Sigmoid colon (tissue), 7 donors: ENCODE data around the gene HDGFL2. TPM values are rescaled to one million over a fixed set of nuclear protein-coding genes. Genes with fewer than 3 reads are reported as not detected.

ENCODE experiments used
- DNase-seq: peaks from one replicate; pipeline ENCODE4 v3.0.0-alpha.2; 2019
- H3K27ac ChIP-seq, 4 donors: fragments of 200-600 bp; sonication (generic); one replicate each; pipeline ENCODE4 v1.5.1; 2016 to 2019; ENCODE audit warnings: mild to moderate bottlenecking in 1 of 4
- H3K27me3 ChIP-seq, 3 donors: fragments of 200-600 bp; sonication (generic); one replicate each; pipeline ENCODE4 v1.5.1; 2019; ENCODE audit warnings: mild to moderate bottlenecking in 1 of 3
- H3K36me3 ChIP-seq, 4 donors: fragments of 200-600 bp; sonication (generic); one replicate each; pipeline ENCODE4 v1.5.1; 2016 to 2019
- H3K4me1 ChIP-seq, 4 donors: fragments of 200-600 bp; sonication (generic); one replicate each; pipeline ENCODE4 v1.5.1; 2017 to 2019
- H3K4me3 ChIP-seq, 4 donors: fragments of 200-600 bp; sonication (generic); one replicate each; pipeline ENCODE4 v1.5.1; 2017 to 2019; ENCODE audit warnings: mild to moderate bottlenecking in 2 of 4, moderate library complexity in 1 of 4
- H3K9me3 ChIP-seq, 4 donors: fragments of 200-600 bp in 3 of 4; sonication (generic) in 3 of 4; one replicate each; pipeline versions ENCODE4 v1.5.1 to v1.6.1; 2013 to 2019
- EP300 ChIP-seq, 4 donors: sonication (generic); formaldehyde crosslinking; IDR thresholded peaks; one replicate each; pipeline ENCODE4 v1.6.1; 2017; ENCODE audit warnings: antibody characterized with exemption in 4 of 4
- POLR2A ChIP-seq, 2 donors: fragments of 450-650 bp; IDR thresholded peaks; one replicate each; pipeline ENCODE4 v1.6.1; 2016; ENCODE audit warnings: antibody characterized with exemption in 2 of 2, mild to moderate bottlenecking in 2 of 2, moderate library complexity in 2 of 2
- POLR2AphosphoS5 ChIP-seq, 4 donors: sonication (generic); formaldehyde crosslinking; IDR thresholded peaks; one replicate each; pipeline ENCODE4 v1.6.1; 2017; ENCODE audit warnings: antibody characterized with exemption in 4 of 4
- WGBS, 2 donors: extraction: QIAGEN DNeasy Blood & Tissue Kit; methylation state at CpG; one replicate each; pipeline ENCODE4 v1.1.7; 2013; 5-methylcytosine and 5-hydroxymethylcytosine counted together
- intact Hi-C: fragments of 100-400 bp; cut with DNase I; formaldehyde crosslinking; loops from one replicate; pipeline ENCODE4 v1.15.1; 2023
- polyA plus RNA-seq, 3 donors: library from polyadenylated mRNA; stranded (reverse); fragments of 200-250 nt; gene quantifications; one replicate each; pipeline ENCODE4 v1.2.3, GENCODE V29; 2013
- total RNA-seq, 4 donors: library from RNA; depleted of rRNA; stranded (reverse); fragments of >200 nt; gene quantifications; one replicate each; pipeline ENCODE4 v1.1.0, GENCODE V29; 2016
- TF ChIP-seq, protein P1 (sequence below), 4 experiments: fragments of 450-650 bp in 3 of 4; fragments of 200-600 bp in 1 of 4; IDR thresholded peaks; one replicate each; pipeline ENCODE4 v1.5.1; 2016 to 2019; ENCODE audit warnings: antibody characterized with exemption in 4 of 4, mild to moderate bottlenecking in 3 of 4, moderate library complexity in 2 of 4
- donor health status: healthy with polysubstance abuse.
- donor health status: Bipolar disorder and iron deficiency.
- donor health status: healthy.

Gene HDGFL2
- total and polyA plus RNA-seq, 7 donors = 19.8 to 78.2 (median 39.2) TPM

DNA sequence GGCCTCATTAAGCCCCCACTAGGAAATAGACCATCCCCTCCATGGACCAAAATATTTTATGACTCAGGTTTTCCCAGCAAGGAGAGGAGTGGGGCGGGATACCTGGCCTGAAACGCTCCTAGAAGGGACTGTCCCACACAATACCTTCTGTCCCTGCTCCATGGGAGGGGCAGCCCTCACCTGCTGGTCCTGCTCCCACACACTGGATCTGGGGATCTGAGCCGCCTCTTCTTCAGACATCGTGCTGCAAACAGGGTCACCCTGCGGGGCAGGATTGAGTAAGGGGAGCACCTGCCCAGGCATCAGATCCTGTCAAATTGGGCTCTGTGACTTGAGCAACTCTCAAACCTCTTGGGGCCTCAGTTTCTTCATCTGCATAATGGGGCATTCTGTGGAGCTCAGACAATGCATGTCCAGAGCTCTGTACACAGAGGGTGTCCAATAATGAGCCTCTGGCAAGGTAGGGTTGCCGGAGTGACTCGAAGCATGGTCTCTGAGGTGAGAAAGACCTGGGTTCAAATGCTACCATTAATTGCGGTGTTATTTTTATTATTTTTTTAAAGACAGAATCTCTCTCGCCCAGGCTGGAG is 61.8 kb downstream of the HDGFL2 start:
- TF ChIP-seq EP300 (IDR thresholded peaks at IDR 0.05) (no peak), POLR2A (IDR thresholded peaks at IDR 0.05) (no peak), POLR2AphosphoS5 (IDR thresholded peaks at IDR 0.05) (no peak)
- TF ChIP-seq, protein P1, sequence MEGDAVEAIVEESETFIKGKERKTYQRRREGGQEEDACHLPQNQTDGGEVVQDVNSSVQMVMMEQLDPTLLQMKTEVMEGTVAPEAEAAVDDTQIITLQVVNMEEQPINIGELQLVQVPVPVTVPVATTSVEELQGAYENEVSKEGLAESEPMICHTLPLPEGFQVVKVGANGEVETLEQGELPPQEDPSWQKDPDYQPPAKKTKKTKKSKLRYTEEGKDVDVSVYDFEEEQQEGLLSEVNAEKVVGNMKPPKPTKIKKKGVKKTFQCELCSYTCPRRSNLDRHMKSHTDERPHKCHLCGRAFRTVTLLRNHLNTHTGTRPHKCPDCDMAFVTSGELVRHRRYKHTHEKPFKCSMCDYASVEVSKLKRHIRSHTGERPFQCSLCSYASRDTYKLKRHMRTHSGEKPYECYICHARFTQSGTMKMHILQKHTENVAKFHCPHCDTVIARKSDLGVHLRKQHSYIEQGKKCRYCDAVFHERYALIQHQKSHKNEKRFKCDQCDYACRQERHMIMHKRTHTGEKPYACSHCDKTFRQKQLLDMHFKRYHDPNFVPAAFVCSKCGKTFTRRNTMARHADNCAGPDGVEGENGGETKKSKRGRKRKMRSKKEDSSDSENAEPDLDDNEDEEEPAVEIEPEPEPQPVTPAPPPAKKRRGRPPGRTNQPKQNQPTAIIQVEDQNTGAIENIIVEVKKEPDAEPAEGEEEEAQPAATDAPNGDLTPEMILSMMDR (IDR thresholded peaks at IDR 0.05) = no peak
- no peak overlapping the region for H3K27ac ChIP-seq
- no peaks in the 10 kb centered on the region for H3K9me3 ChIP-seq
- intact Hi-C loops = no loop called here
- no peak for DNase-seq
- H3K4me1 ChIP-seq = peaks cover 0 to 13% (median 11%) of the 10 kb centered on the region in 4 donors
- no peaks in the 10 kb centered on the region for H3K36me3 ChIP-seq
- no peak overlapping the region for H3K4me3 ChIP-seq
- WGBS, 2 donors = 63 to 79% methylated on average over 9 of the region's 9 CpGs
- H3K27me3 ChIP-seq = peaks cover 0 to 13% (median 4%) of the 10 kb centered on the region in 3 donors

DNA sequence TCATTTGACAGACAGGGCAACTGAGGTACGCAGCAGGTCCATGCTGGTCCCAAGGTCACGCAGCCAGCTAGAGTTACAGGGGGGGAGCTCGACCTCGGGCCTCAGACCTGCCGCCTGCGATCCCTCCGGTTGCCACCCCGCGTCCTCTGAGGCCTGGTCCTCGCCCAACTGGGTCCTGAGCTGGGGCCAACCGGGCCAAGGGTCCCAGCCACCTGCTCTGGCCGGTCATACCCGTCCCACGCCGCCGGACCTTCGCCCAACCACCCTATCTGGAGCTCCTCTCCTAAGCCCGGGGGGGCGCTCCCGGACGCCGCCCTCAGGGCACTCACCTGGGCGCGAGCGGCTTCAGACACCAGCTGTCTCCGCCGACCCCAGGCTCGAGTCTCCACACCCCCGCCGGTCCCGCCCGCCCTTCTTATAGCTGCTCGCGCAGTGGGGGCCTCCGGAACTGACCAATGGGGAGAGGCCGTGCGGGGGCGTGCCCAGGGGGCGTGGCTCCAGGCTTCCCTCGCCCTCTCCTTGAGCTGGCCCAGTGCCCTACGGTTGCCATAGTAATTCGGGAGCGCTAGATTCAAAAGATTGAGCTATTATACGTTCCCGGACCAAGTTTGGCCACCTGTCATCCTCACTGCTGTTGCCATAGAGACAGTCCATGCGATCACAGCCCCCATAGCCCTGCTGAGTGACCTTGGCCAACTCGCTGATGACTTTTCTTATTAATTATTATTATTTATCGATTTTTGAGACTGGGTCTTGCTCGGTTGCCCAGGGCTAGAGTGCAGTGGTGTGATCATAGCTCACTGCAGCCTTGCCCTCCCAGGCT is 63.0 kb downstream of the HDGFL2 start, which contains the start of gene PLIN5:
TSS of gene PLIN5 (minus strand) at position 389 of the 823 bp plus-strand sequence. CDS start 1,150 bp downstream, outside the sequence.
- intact Hi-C loops = no loop called here
- Histone ChIP-seq H3K27me3 (peaks cover 0 to 13% (median 4%) of the 10 kb centered on the region in 3 donors), H3K4me3 (peak within 1 kb of the TSS in 3 of 4 donors; percentile 21 to 45 (median 23)), H3K9me3 (no peaks in the 10 kb centered on the region), H3K36me3 (no peaks in the 10 kb centered on the region), H3K4me1 (peaks cover 0 to 13% (median 11%) of the 10 kb centered on the region in 4 donors), H3K27ac (no peak within 1 kb of the TSS)
- 4 to 17% methylated on average over 49 of the region's 49 CpGs for WGBS, 2 donors
- peak; percentile 84 for DNase-seq
- TF ChIP-seq POLR2AphosphoS5 (IDR thresholded peaks at IDR 0.05) (no peak), POLR2A (IDR thresholded peaks at IDR 0.05) (no peak), EP300 (IDR thresholded peaks at IDR 0.05) (no peak)
- TF ChIP-seq, protein P1 (IDR thresholded peaks at IDR 0.05) = no peak

DNA sequence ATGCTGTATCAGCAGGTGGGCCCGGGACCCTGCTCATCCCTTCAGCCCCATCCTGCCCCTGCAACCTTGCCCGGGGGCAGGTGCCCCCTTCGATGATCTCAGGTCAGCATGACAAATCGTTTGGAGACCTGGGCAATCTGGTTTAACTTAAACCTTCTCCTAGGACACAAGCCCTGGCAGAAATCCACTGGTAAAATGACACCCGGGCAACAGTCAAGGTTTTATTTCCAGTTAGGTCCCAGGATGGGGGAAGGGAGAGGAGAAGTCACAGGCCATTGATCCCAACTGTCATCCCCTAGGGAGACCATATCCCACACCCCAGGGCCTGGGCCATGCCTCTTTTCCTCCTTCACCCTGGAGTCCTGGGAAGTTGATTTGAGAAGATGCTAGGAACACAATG is 64.7 kb downstream of the HDGFL2 start:
- DNase-seq = no peak
- intact Hi-C loops = no loop called here
- peaks cover 0 to 13% (median 11%) of the 10 kb centered on the region in 4 donors for H3K4me1 ChIP-seq
- peaks cover 0 to 13% (median 4%) of the 10 kb centered on the region in 3 donors for H3K27me3 ChIP-seq
- H3K4me3 ChIP-seq = no peak overlapping the region
- no peak for TF ChIP-seq EP300 (IDR thresholded peaks at IDR 0.05)
- peaks cover 0 to 6% (median 2%) of the 10 kb centered on the region in 4 donors for H3K9me3 ChIP-seq
- no peak overlapping the region for H3K27ac ChIP-seq
- WGBS, 2 donors = 41 to 66% methylated on average over 5 of the region's 5 CpGs
- H3K36me3 ChIP-seq = no peaks in the 10 kb centered on the region

DNA sequence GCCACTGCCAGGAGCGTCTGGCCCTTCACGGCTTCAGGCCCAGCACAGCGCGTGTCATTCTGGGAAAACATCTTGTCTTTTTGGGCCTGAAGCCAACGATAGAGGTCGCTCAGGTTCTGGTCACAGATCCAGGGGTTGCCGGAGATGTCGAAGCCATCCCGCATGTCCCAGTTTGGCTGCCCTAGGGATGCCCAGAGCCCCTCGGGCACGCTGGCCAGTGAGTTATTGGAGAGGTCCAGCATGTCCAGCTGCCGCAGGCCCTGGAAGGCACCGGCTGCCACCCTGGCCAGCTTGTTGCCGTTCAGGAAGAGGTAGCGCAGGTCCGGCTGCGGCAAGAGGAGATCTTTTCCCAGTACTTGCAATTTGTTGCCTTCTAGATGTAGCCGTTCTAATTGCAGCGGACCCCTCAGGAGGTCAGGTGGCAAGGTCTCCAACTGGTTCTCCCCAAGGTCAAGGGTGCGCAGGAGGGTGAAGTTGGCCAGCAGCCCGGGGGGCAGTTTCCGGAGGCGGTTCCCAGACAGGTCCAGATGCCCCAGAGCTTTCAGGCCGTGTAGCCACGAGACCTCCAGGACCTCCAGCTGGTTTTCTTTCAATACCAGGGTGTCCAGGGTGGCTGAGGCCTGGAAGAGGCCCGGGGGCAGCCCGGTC is 66.0 kb downstream of the HDGFL2 start:
- WGBS, 2 donors = 87 to 91% methylated on average over 27 of the region's 27 CpGs
- TF ChIP-seq, protein P1 (IDR thresholded peaks at IDR 0.05) = no peak
- TF ChIP-seq POLR2AphosphoS5 (IDR thresholded peaks at IDR 0.05) (no peak), EP300 (IDR thresholded peaks at IDR 0.05) (no peak), POLR2A (IDR thresholded peaks at IDR 0.05) (no peak)
- peaks cover 0 to 13% (median 4%) of the 10 kb centered on the region in 3 donors for H3K27me3 ChIP-seq

DNA sequence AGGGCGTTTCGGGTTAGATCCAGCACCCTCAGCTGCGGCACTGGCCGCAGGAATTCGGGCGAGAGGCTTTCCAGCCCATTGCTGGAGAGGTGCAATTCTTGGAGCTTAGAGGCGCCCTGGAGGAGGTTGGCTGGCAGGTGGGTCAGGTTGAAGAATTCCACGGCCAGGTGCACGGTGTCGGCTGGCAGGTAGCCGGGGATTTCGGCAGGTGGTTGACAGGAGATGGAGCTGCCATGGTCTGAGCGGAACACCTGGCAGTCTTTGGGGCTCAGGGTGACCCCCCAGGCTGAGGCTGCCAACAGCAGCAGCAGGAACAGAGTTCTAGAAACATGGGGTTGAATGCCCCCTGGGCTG is 66.5 kb downstream of the HDGFL2 start:
- no peak for DNase-seq
- H3K4me3 ChIP-seq = no peak overlapping the region
- peaks cover 0 to 13% (median 11%) of the 10 kb centered on the region in 4 donors for H3K4me1 ChIP-seq
- peaks cover 0 to 13% (median 4%) of the 10 kb centered on the region in 3 donors for H3K27me3 ChIP-seq
- TF ChIP-seq, protein P1 (IDR thresholded peaks at IDR 0.05) = no peak
- TF ChIP-seq POLR2A (IDR thresholded peaks at IDR 0.05) (no peak), EP300 (IDR thresholded peaks at IDR 0.05) (no peak), POLR2AphosphoS5 (IDR thresholded peaks at IDR 0.05) (no peak)
- 96% methylated on average over 13 of the region's 13 CpGs for WGBS, 2 donors
- no peaks in the 10 kb centered on the region for H3K36me3 ChIP-seq
- H3K9me3 ChIP-seq = peaks cover 0 to 6% (median 2%) of the 10 kb centered on the region in 4 donors
- intact Hi-C loops = no loop called here
- H3K27ac ChIP-seq = no peak overlapping the region

More for the DNA sequence above, 66.0 kb downstream of the HDGFL2 start:
- Histone ChIP-seq H3K27ac (no peak overlapping the region), H3K4me3 (no peak overlapping the region), H3K9me3 (peaks cover 0 to 6% (median 2%) of the 10 kb centered on the region in 4 donors), H3K36me3 (no peaks in the 10 kb centered on the region), H3K4me1 (peaks cover 0 to 13% (median 11%) of the 10 kb centered on the region in 4 donors)
- DNase-seq = no peak
- intact Hi-C loops = no loop called here
